Measurements from ENCODE around the gene SHISA7. TPM values are rescaled to one million over a fixed set of nuclear protein-coding genes. Genes with fewer than 3 reads are reported as not detected.

Gene SHISA7
- total RNA-seq, 1 donor from 2014 or later: 3.2 TPM

DNA sequence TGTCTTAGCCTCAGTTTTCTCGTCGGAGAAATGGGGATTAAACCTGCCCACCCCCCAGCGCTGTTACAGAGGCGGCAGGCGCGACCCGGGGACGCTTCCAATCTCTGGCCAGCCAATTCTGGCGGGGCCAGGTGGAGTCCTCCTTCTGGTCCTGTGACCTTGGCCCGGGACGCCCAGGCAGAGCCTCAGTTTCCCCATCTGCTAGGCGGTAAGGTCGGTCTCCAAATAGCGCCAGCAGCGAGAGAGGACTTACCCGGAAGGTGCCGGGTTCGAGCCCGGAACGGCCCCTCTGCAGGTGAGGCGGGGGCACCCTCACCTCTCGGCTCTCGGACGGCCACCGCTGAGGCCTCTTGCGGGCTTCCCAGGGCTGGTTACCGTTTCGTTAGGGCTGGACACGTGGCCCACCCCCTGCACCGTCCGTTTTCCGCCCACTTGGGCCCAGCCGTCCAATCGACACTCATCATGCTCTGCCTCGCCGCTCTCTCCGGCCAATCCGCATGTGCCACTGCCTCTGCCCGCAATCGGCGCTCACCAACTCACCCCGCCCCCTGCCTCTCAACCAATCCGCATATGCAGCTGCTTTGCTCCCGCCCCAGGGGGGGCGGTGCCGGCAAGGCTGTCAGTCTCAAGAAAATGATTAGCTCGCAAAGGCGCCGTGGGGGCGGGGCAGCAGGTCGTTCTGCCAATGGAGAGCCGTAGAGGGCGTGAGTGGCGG lies 18.3 kb upstream of the SHISA7 start, which contains the start of gene ISOC2:
Gene ISOC2, minus strand, starts transcription at position 384 of the 715 bp plus-strand sequence. CDS start 5,156 bp downstream, outside the sequence.
- peaks cover 7% of the 10 kb centered on the region for H3K27me3 Mint-ChIP-seq (ENCODE audit: unreplicated experiment)
- peaks cover 15% of the 10 kb centered on the region for H3K4me1 Mint-ChIP-seq (ENCODE audit: low read depth, unreplicated experiment)
- no peaks in the 10 kb centered on the region for H3K36me3 Mint-ChIP-seq (ENCODE audit: unreplicated experiment)
- peak within 1 kb of the TSS; percentile 52 for H3K27ac Mint-ChIP-seq (ENCODE audit: unreplicated experiment)
- H3K9me3 Mint-ChIP-seq (ENCODE audit: unreplicated experiment): peaks cover 11% of the 10 kb centered on the region
- peak; percentile 100 for DNase-seq
- TF ChIP-seq, protein P1, sequence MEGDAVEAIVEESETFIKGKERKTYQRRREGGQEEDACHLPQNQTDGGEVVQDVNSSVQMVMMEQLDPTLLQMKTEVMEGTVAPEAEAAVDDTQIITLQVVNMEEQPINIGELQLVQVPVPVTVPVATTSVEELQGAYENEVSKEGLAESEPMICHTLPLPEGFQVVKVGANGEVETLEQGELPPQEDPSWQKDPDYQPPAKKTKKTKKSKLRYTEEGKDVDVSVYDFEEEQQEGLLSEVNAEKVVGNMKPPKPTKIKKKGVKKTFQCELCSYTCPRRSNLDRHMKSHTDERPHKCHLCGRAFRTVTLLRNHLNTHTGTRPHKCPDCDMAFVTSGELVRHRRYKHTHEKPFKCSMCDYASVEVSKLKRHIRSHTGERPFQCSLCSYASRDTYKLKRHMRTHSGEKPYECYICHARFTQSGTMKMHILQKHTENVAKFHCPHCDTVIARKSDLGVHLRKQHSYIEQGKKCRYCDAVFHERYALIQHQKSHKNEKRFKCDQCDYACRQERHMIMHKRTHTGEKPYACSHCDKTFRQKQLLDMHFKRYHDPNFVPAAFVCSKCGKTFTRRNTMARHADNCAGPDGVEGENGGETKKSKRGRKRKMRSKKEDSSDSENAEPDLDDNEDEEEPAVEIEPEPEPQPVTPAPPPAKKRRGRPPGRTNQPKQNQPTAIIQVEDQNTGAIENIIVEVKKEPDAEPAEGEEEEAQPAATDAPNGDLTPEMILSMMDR (IDR thresholded peaks at IDR 0.05; ENCODE audit: partially characterized antibody, unreplicated experiment): peak; percentile 12
- H3K4me3 Mint-ChIP-seq (ENCODE audit: unreplicated experiment): peak within 1 kb of the TSS; percentile 81

GRCh38 chr19:55460670-55461258 lies 17.7 kb upstream of the SHISA7 start:
- Mint-ChIP-seq H3K27me3 (ENCODE audit: unreplicated experiment) (peaks cover 6% of the 10 kb centered on the region), H3K4me1 (ENCODE audit: low read depth, unreplicated experiment) (peaks cover 15% of the 10 kb centered on the region), H3K27ac (ENCODE audit: unreplicated experiment) (peak overlapping the region; percentile 52), H3K36me3 (ENCODE audit: unreplicated experiment) (no peaks in the 10 kb centered on the region), H3K9me3 (ENCODE audit: unreplicated experiment) (peaks cover 8% of the 10 kb centered on the region), H3K4me3 (ENCODE audit: unreplicated experiment) (peak overlapping the region; percentile 81)
- TF ChIP-seq, protein P1 (IDR thresholded peaks at IDR 0.05; ENCODE audit: partially characterized antibody, unreplicated experiment): no peak
- peak; percentile 77 for DNase-seq

- peaks cover 15% of the 10 kb centered on the region for H3K4me1 Mint-ChIP-seq (ENCODE audit: low read depth, unreplicated experiment)
- peaks cover 7% of the 10 kb centered on the region for H3K9me3 Mint-ChIP-seq (ENCODE audit: unreplicated experiment)
- TF ChIP-seq, protein P1 (IDR thresholded peaks at IDR 0.05; ENCODE audit: partially characterized antibody, unreplicated experiment): no peak
- H3K27me3 Mint-ChIP-seq (ENCODE audit: unreplicated experiment): peaks cover 6% of the 10 kb centered on the region
- DNase-seq: no peak
- H3K27ac Mint-ChIP-seq (ENCODE audit: unreplicated experiment): peak overlapping the region; percentile 52
- H3K36me3 Mint-ChIP-seq (ENCODE audit: unreplicated experiment): no peaks in the 10 kb centered on the region
- H3K4me3 Mint-ChIP-seq (ENCODE audit: unreplicated experiment): peak overlapping the region; percentile 81
Observed at GRCh38 chr19:55459950-55460657, 17.0 kb upstream of the SHISA7 start.

DNA sequence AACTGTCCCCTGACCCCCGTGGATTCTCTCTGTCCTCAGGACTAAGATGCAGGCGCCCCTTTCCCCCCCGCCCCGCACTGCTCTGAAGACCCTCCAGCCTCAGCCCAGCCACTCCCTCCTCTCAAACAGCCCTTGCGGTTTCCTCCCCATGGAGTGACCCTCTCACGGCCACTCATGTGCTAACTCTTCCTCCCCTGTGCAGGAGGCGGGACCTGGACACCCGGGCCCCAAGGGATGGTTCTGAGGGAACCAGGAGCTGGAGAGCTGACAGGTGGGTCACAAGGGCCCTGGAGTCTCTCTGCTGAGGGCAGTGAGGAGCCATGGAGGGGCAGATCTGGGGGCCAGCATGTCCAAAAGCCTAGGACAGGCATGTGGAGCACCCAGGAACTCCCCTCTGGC lies 16.4 kb upstream of the SHISA7 start:
- peaks cover 6% of the 10 kb centered on the region for H3K27me3 Mint-ChIP-seq (ENCODE audit: unreplicated experiment)
- no peak overlapping the region for H3K4me3 Mint-ChIP-seq (ENCODE audit: unreplicated experiment)
- H3K27ac Mint-ChIP-seq (ENCODE audit: unreplicated experiment): no peak overlapping the region
- H3K36me3 Mint-ChIP-seq (ENCODE audit: unreplicated experiment): no peaks in the 10 kb centered on the region
- TF ChIP-seq, protein P1 (IDR thresholded peaks at IDR 0.05; ENCODE audit: partially characterized antibody, unreplicated experiment): no peak
- H3K4me1 Mint-ChIP-seq (ENCODE audit: low read depth, unreplicated experiment): peaks cover 18% of the 10 kb centered on the region
- peaks cover 7% of the 10 kb centered on the region for H3K9me3 Mint-ChIP-seq (ENCODE audit: unreplicated experiment)
- DNase-seq: no peak

Data from glutamatergic neuron (in vitro differentiated cells).